Measurements from ENCODE around the gene CCDC40. TPM values are rescaled to one million over a fixed set of nuclear protein-coding genes. Genes with fewer than 3 reads are reported as not detected.

Gene CCDC40
- total and polyA plus RNA-seq, 10 of the 15 experiments (the other 5 are each of a cell fraction or from before 2014, with no cell fraction given) = 0.06 to 0.10 TPM; not detected in 8

DNA sequence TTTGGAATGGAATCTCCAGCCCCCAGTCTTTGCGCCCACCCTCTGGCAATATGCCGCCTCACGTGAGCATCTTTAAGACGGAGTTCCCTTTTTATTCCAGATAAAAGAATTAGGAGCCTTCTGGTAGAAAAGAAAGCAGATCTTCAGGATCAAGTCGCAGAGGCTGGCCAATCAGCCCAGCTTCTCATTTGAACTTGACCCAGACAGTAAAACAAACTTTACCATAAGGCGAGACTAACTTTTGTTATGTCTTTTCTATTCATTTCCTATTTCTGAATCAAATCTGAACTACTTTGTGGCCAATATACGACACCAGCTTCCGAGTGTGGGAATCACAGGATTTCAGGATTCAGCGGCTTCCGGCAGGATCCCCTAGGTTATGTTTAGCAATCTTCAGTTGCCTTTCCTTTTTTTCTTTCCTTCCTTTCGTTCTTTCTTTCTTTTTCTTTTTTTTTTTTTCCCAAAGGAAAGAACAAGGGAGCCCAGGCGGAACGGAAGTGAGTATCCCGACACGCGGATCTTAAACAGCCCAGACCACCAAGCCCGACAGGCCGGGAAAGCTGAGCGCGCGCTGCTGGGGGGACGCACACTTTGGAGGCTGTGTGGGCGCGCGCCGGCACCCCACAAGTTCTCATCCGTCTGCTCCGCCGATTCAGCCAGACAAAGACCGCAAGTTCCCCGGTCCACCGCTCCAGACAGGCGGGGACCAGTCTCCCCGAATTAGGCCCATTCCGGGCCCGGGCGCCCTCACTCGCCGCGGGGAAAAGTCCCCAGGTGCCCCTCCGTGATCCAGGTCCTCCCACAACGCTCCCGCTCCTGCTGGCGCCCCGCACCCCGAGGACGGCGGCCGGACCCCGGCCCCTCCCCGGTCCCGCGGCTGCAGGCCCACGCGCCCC is 1.4 kb upstream of the CCDC40 start:
- in situ Hi-C loops (cut with MboI) (no loop called here), intact Hi-C loops (cut with micrococcal nuclease; ENCODE audit: unreplicated experiment) (no loop called here)
- no TSS peak for BruUV-seq (replicated peaks)
- Histone ChIP-seq H3K4me1 (ENCODE audit: control insufficient read depth, insufficient read depth, low read length) (no peaks in the 10 kb centered on the region), H3K27ac (ENCODE audit: control insufficient read depth, insufficient read depth) (no peak overlapping the region), H3K36me3 (ENCODE audit: control insufficient read depth in 2 of 2, insufficient read depth in 2 of 2, low read length in 1 of 2) (no peaks in the 10 kb centered on the region), H3K9ac (ENCODE audit: control insufficient read depth, insufficient read depth, low read length) (no peak overlapping the region), H4K20me1 (ENCODE audit: control insufficient read depth, insufficient read depth) (no peaks in the 10 kb centered on the region; the same call in 1 of the 2 replicates), H3K79me2 (ENCODE audit: control insufficient read depth, insufficient read depth, low read length) (no peaks in the 10 kb centered on the region), H3K27me3 (replicated peaks in 1 of 2; ENCODE audit: control insufficient read depth in 2 of 2, insufficient read depth in 2 of 2, low read length in 1 of 2) (peaks cover 3 to 4% of the 10 kb centered on the region in 2 experiments; a peak in 3 of 4 replicates), H3K4me2 (ENCODE audit: control insufficient read depth, insufficient read depth) (peak overlapping the region; percentile 57), H3K4me3 (no peak overlapping the region), H2AFZ (ENCODE audit: control insufficient read depth, low read depth, low read length) (no peak overlapping the region), H3K9me3 (replicated peaks; ENCODE audit: control insufficient read depth, insufficient read depth, low read length) (no peaks in the 10 kb centered on the region)
- no peak for FAIRE-seq
- ChIA-PET SMC1A (ENCODE audit: uncharacterized antibody, unreplicated experiment) (interaction anchor here (0.6 kb wide), 1 partner anchor 632 kb away, joined by 6 read pairs; no protein-coding TSS in a partner anchor), RAD21 (ENCODE audit: unreplicated experiment) (no interaction called here), CTCF (no interaction called here), POLR2A (no interaction called here)
- WGBS (ENCODE audit: insufficient coverage, insufficient replicate concordance, low lambda C conversion rate, missing lambda C conversion rate) = 6% methylated on average over 44 of the region's 55 CpGs
- no peak for ATAC-seq
- TF ChIP-seq ASH2L (IDR thresholded peaks at IDR 0.05; ENCODE audit: borderline replicate concordance, low read depth) (no peak), KAT2A (conservative IDR thresholded peaks at IDR 0.05; ENCODE audit: control insufficient read depth, low read depth, low read length) (no peak), HCFC1 (IDR thresholded peaks at IDR 0.05; ENCODE audit: low read length) (no peak), SUZ12 (IDR thresholded peaks at IDR 0.05; ENCODE audit: unreplicated experiment) (peak; percentile 45)
- TF ChIP-seq, protein P1, sequence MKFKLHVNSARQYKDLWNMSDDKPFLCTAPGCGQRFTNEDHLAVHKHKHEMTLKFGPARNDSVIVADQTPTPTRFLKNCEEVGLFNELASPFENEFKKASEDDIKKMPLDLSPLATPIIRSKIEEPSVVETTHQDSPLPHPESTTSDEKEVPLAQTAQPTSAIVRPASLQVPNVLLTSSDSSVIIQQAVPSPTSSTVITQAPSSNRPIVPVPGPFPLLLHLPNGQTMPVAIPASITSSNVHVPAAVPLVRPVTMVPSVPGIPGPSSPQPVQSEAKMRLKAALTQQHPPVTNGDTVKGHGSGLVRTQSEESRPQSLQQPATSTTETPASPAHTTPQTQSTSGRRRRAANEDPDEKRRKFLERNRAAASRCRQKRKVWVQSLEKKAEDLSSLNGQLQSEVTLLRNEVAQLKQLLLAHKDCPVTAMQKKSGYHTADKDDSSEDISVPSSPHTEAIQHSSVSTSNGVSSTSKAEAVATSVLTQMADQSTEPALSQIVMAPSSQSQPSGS (IDR thresholded peaks at IDR 0.05; ENCODE audit: low read length) = no peak
- DNase-seq (ENCODE audit: low read depth, low spot score) = no peak

DNA sequence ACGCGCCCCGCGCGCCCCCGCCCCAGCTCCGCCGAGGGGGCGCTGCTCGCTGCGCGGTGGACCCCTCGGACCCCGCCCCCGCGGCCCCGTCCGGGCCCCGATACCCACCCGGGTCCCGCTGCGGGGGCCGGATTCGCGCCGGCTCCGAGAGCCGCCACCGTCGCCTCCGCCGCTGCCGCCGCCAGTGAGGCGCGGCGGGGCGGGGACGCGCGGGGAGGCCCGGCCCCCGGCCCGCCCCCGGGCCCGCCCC is 830 bp upstream of the CCDC40 start, which contains the start of gene TBC1D16:
Gene TBC1D16 (minus strand): TSS at position 186 of the 250 bp plus-strand sequence. CDS start 22,325 bp downstream, outside the sequence.
- intact Hi-C loops (cut with micrococcal nuclease; ENCODE audit: unreplicated experiment) = no loop called here
- POLR2A ChIA-PET = no interaction called here
- CTCF ChIA-PET = no interaction called here

More for the DNA sequence above, 830 bp upstream of the CCDC40 start, which contains the start of gene TBC1D16:
- Histone ChIP-seq H4K20me1 (ENCODE audit: control insufficient read depth, insufficient read depth) (no peaks in the 10 kb centered on the region; the same call in 1 of the 2 replicates), H3K79me2 (ENCODE audit: control insufficient read depth, insufficient read depth, low read length) (no peaks in the 10 kb centered on the region), H3K4me1 (ENCODE audit: control insufficient read depth, insufficient read depth, low read length) (no peaks in the 10 kb centered on the region), H3K27ac (ENCODE audit: control insufficient read depth, insufficient read depth) (no peak within 1 kb of the TSS), H3K4me3 (peak within 1 kb of the TSS; percentile 74; the same call in 1 of the 2 replicates), H3K4me2 (ENCODE audit: control insufficient read depth, insufficient read depth) (peak within 1 kb of the TSS; percentile 89), H2AFZ (ENCODE audit: control insufficient read depth, low read depth, low read length) (peak within 1 kb of the TSS; percentile 66), H3K36me3 (ENCODE audit: control insufficient read depth in 2 of 2, insufficient read depth in 2 of 2, low read length in 1 of 2) (no peaks in the 10 kb centered on the region), H3K9me3 (replicated peaks; ENCODE audit: control insufficient read depth, insufficient read depth, low read length) (no peaks in the 10 kb centered on the region), H3K27me3 (replicated peaks in 1 of 2; ENCODE audit: control insufficient read depth in 2 of 2, insufficient read depth in 2 of 2, low read length in 1 of 2) (peaks cover 3 to 4% of the 10 kb centered on the region in 2 experiments; a peak in 3 of 4 replicates), H3K9ac (ENCODE audit: control insufficient read depth, insufficient read depth, low read length) (no peak within 1 kb of the TSS; the same call in 1 of the 2 replicates)
- no peak for FAIRE-seq
- no TSS peak for BruUV-seq (replicated peaks)
- SMC1A ChIA-PET (ENCODE audit: uncharacterized antibody, unreplicated experiment) = no interaction called here
- RAD21 ChIA-PET (ENCODE audit: unreplicated experiment) = no interaction called here
- DNase-seq (ENCODE audit: low read depth, low spot score) = no peak
- TF ChIP-seq CBX5 (IDR thresholded peaks at IDR 0.05; ENCODE audit: low read depth) = no peak
- no peak for TF ChIP-seq POLR2AphosphoS5 (IDR thresholded peaks at IDR 0.05; ENCODE audit: low read length)
- TF ChIP-seq TAF1 (IDR thresholded peaks at IDR 0.05; ENCODE audit: borderline replicate concordance, low read depth, low read length) = no peak
- no peak for TF ChIP-seq CHD4 (IDR thresholded peaks at IDR 0.05)
- no peak for TF ChIP-seq PAX5 (IDR thresholded peaks at IDR 0.05; ENCODE audit: borderline replicate concordance, low read depth, low read length)
- no peak for TF ChIP-seq FOXK2 (IDR thresholded peaks at IDR 0.05)
- TF ChIP-seq KLF5 (IDR thresholded peaks at IDR 0.05; ENCODE audit: partially characterized antibody) = no peak
- no peak for TF ChIP-seq BACH1 (IDR thresholded peaks at IDR 0.05; ENCODE audit: borderline replicate concordance)
- TF ChIP-seq, protein P2, sequence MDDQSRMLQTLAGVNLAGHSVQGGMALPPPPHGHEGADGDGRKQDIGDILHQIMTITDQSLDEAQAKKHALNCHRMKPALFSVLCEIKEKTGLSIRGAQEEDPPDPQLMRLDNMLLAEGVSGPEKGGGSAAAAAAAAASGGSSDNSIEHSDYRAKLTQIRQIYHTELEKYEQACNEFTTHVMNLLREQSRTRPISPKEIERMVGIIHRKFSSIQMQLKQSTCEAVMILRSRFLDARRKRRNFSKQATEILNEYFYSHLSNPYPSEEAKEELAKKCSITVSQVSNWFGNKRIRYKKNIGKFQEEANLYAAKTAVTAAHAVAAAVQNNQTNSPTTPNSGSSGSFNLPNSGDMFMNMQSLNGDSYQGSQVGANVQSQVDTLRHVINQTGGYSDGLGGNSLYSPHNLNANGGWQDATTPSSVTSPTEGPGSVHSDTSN (IDR thresholded peaks at IDR 0.05; ENCODE audit: insufficient replicate concordance, low read depth, low read length) = no peak
- no peak for TF ChIP-seq HDGF (IDR thresholded peaks at IDR 0.05)
- TF ChIP-seq, protein P3, sequence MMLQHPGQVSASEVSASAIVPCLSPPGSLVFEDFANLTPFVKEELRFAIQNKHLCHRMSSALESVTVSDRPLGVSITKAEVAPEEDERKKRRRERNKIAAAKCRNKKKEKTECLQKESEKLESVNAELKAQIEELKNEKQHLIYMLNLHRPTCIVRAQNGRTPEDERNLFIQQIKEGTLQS (IDR thresholded peaks at IDR 0.05; ENCODE audit: borderline replicate concordance, extremely low read depth, low read depth, low read length) = no peak
- in situ Hi-C loops (cut with MboI) = no loop called here
- 0% methylated on average over 4 of the region's 46 CpGs for WGBS (ENCODE audit: insufficient coverage, insufficient replicate concordance, low lambda C conversion rate, missing lambda C conversion rate)
- no peak for ATAC-seq
